Colonic mucosa (tissue), 4 donors: ENCODE measurements around the gene CDH11. TPM values are rescaled to one million over a fixed set of nuclear protein-coding genes. Genes with fewer than 3 reads are reported as not detected.

Experiments
- DNase-seq: peaks from one replicate; pipeline ENCODE4 v3.0.0-alpha.2; 2020
- H3K27ac ChIP-seq: fragments of 200-600 bp; one replicate; pipeline ENCODE4 v1.8.0; 2021
- H3K27me3 ChIP-seq: fragments of 200-600 bp; one replicate; pipeline ENCODE4 v1.8.0; 2021
- H3K36me3 ChIP-seq: fragments of 200-600 bp; one replicate; pipeline ENCODE4 v1.8.0; 2021
- H3K4me1 ChIP-seq: fragments of 200-600 bp; one replicate; pipeline ENCODE4 v1.8.0; 2021; ENCODE audit warnings: mild to moderate bottlenecking
- H3K4me3 ChIP-seq: fragments of 200-600 bp; one replicate; pipeline ENCODE4 v1.8.0; 2021
- H3K9ac ChIP-seq, 2 donors: one replicate each; pipeline ENCODE4 v1.7.0; 2013; ENCODE audit warnings: control low read depth in 2 of 2, low read depth in 2 of 2, low read length in 2 of 2
- H3K9me3 ChIP-seq: fragments of 200-600 bp; one replicate; pipeline ENCODE4 v1.8.0; 2021
- CTCF ChIP-seq: fragments of 200-600 bp; IDR thresholded peaks from one replicate; pipeline ENCODE4 v1.8.0; 2022; ENCODE audit warnings: antibody characterized with exemption, mild to moderate bottlenecking
- intact Hi-C: fragments of 100-400 bp; cut with DNase I; formaldehyde crosslinking; loops from one replicate; pipeline ENCODE4 v1.14.1; 2022
- total RNA-seq, 2 donors: library from RNA; stranded (reverse); fragmentation: NEBNext Ultra II Directional in 1 of 2; extraction: Animal tissue kit (Norgen Biotek cat#: 25700) in 1 of 2; gene quantifications; one replicate each; pipeline ENCODE4 v1.2.1, GENCODE V29; 2021
- donor health status: healthy.
- donor health status: DM: no; HTN: no; CAD: no.
- donor health status: DM: no; HTN: no; CAD: no.

Gene CDH11
- total RNA-seq, 2 donors from 2014 or later: 10.2 to 17.1 TPM

GRCh38 chr16:64907844-64908243 is 214.0 kb downstream of the CDH11 start:
- no peak overlapping the region for H3K27ac ChIP-seq
- no peak overlapping the region for H3K4me3 ChIP-seq
- no peak overlapping the region for H3K9ac ChIP-seq
- no peaks in the 10 kb centered on the region for H3K27me3 ChIP-seq
- H3K4me1 ChIP-seq: no peaks in the 10 kb centered on the region
- intact Hi-C loops: no loop called here
- H3K9me3 ChIP-seq: no peaks in the 10 kb centered on the region
- no peaks in the 10 kb centered on the region for H3K36me3 ChIP-seq
- no peak for TF ChIP-seq CTCF
- no peak for DNase-seq

- Histone ChIP-seq H3K27ac (no peak overlapping the region), H3K4me3 (no peak overlapping the region), H3K9ac (no peak overlapping the region), H3K27me3 (no peaks in the 10 kb centered on the region), H3K36me3 (no peaks in the 10 kb centered on the region), H3K9me3 (no peaks in the 10 kb centered on the region), H3K4me1 (no peaks in the 10 kb centered on the region)
- no peak for TF ChIP-seq CTCF
- DNase-seq: no peak
- intact Hi-C loops: no loop called here
Measured at GRCh38 chr16:64903770-64904169, 218.1 kb downstream of the CDH11 start.

- H3K4me3 ChIP-seq: no peak overlapping the region
- DNase-seq: no peak
- H3K27ac ChIP-seq: no peak overlapping the region
- H3K9ac ChIP-seq: no peak overlapping the region
- H3K4me1 ChIP-seq: no peaks in the 10 kb centered on the region
- no peak for TF ChIP-seq CTCF
- H3K36me3 ChIP-seq: no peaks in the 10 kb centered on the region
- intact Hi-C loops: no loop called here
- H3K27me3 ChIP-seq: no peaks in the 10 kb centered on the region
- no peaks in the 10 kb centered on the region for H3K9me3 ChIP-seq
Measured at GRCh38 chr16:64900517-64900916, 221.3 kb downstream of the CDH11 start.

- no peak for TF ChIP-seq CTCF
- DNase-seq: no peak
- H3K4me1 ChIP-seq: no peaks in the 10 kb centered on the region
- no peaks in the 10 kb centered on the region for H3K36me3 ChIP-seq
- no peak overlapping the region for H3K9ac ChIP-seq
- no peak overlapping the region for H3K27ac ChIP-seq
- no peak overlapping the region for H3K4me3 ChIP-seq
- no peaks in the 10 kb centered on the region for H3K9me3 ChIP-seq
- intact Hi-C loops: no loop called here
- no peaks in the 10 kb centered on the region for H3K27me3 ChIP-seq
Measured at GRCh38 chr16:64900019-64900418, 221.8 kb downstream of the CDH11 start.

- Histone ChIP-seq H3K4me1 (no peaks in the 10 kb centered on the region), H3K4me3 (no peak overlapping the region), H3K27ac (no peak overlapping the region), H3K9ac (no peak overlapping the region), H3K9me3 (no peaks in the 10 kb centered on the region), H3K27me3 (no peaks in the 10 kb centered on the region), H3K36me3 (no peaks in the 10 kb centered on the region)
- no peak for DNase-seq
- no peak for TF ChIP-seq CTCF
- intact Hi-C loops: no loop called here
Measured at GRCh38 chr16:64898159-64898558, 223.7 kb downstream of the CDH11 start.
